Measurements from ENCODE around the gene SSR1.

Gene SSR1

GRCh38 chr6:7292596-7293255 lies 20.3 kb downstream of the SSR1 start:
- Histone ChIP-seq H3K4me3 (ENCODE audit: low read depth, low read length) (no peak overlapping the region), H2AFZ (no peak overlapping the region), H3K4me2 (ENCODE audit: low read length) (no peak overlapping the region), H3K4me1 (no peaks in the 10 kb centered on the region), H3K27ac (no peak overlapping the region), H3K79me2 (peaks cover 4% of the 10 kb centered on the region), H3K27me3 (ENCODE audit: control insufficient read depth, insufficient read depth, low read length) (no peaks in the 10 kb centered on the region), H3K36me3 (ENCODE audit: control insufficient read depth, insufficient read depth, low read length) (no peaks in the 10 kb centered on the region), H3K9ac (no peak overlapping the region), H3K9me3 (ENCODE audit: control insufficient read depth, low read length) (no peaks in the 10 kb centered on the region)
- TF ChIP-seq CTCF (IDR thresholded peaks at IDR 0.05), result no peak

DNA sequence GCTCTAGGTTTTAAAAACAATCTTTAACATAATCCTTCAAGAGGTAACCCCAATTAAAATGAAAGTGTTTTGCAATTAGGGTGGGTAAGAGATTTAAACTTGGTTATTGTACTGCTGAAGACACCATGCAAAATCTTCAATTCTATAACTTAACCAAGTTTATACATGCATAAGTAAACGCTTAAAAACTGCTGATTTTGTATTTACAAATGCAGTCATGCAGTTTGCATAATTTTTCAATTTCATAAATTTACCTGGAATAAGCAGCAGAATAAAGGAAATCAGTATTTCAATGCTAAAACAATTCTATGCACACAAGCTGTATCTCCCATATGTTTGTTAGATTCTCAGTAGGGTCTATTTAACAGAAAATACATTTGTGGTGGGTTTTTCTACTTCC lies 22.9 kb downstream of the SSR1 start:
- Histone ChIP-seq H3K79me2 (no peaks in the 10 kb centered on the region), H3K4me2 (ENCODE audit: low read length) (no peak overlapping the region), H3K27ac (no peak overlapping the region), H3K27me3 (ENCODE audit: control insufficient read depth, insufficient read depth, low read length) (no peaks in the 10 kb centered on the region), H3K4me3 (ENCODE audit: low read depth, low read length) (no peak overlapping the region), H2AFZ (no peak overlapping the region), H3K9ac (no peak overlapping the region), H3K4me1 (no peaks in the 10 kb centered on the region), H3K36me3 (ENCODE audit: control insufficient read depth, insufficient read depth, low read length) (no peaks in the 10 kb centered on the region), H3K9me3 (ENCODE audit: control insufficient read depth, low read length) (no peaks in the 10 kb centered on the region)
- no peak for TF ChIP-seq CTCF (IDR thresholded peaks at IDR 0.05)

- no peak overlapping the region for H2AFZ ChIP-seq
- no peaks in the 10 kb centered on the region for H3K27me3 ChIP-seq (ENCODE audit: control insufficient read depth, insufficient read depth, low read length)
- no peak overlapping the region for H3K9ac ChIP-seq
- H3K4me2 ChIP-seq (ENCODE audit: low read length), result no peak overlapping the region
- H3K9me3 ChIP-seq (ENCODE audit: control insufficient read depth, low read length), result no peaks in the 10 kb centered on the region
- no peaks in the 10 kb centered on the region for H3K36me3 ChIP-seq (ENCODE audit: control insufficient read depth, insufficient read depth, low read length)
- no peak for TF ChIP-seq CTCF (IDR thresholded peaks at IDR 0.05)
- no peaks in the 10 kb centered on the region for H3K4me1 ChIP-seq
- no peak overlapping the region for H3K27ac ChIP-seq
- no peaks in the 10 kb centered on the region for H3K79me2 ChIP-seq
- no peak overlapping the region for H3K4me3 ChIP-seq (ENCODE audit: low read depth, low read length)
These were observed 27.6 kb downstream of the SSR1 start for GRCh38 chr6:7285416-7285815.

DNA sequence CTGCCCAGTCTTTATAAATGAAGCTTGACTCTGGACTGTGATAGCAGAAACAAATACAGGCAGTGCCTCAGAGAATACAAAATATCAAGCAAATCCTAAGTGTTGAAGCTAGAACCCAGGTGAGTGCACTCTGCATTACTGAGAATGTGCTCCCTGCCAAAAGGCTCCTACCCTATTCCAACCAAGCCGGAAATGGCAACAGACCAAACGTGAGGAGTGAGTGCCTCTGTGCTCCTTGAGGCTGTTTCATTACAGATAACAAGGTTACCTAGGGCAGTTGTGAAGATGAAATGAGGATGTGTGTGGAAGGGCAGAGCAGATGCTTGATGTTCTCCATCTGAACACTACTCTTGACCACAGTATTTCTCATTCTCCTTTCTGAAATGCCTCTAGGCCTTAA lies 29.3 kb downstream of the SSR1 start:
- Histone ChIP-seq H3K4me1 (peaks cover 1% of the 10 kb centered on the region), H3K36me3 (ENCODE audit: control insufficient read depth, insufficient read depth, low read length) (no peaks in the 10 kb centered on the region), H3K4me2 (ENCODE audit: low read length) (no peak overlapping the region), H3K27me3 (ENCODE audit: control insufficient read depth, insufficient read depth, low read length) (no peaks in the 10 kb centered on the region), H3K9me3 (ENCODE audit: control insufficient read depth, low read length) (no peaks in the 10 kb centered on the region), H3K9ac (no peak overlapping the region), H3K79me2 (no peaks in the 10 kb centered on the region), H2AFZ (no peak overlapping the region), H3K27ac (no peak overlapping the region), H3K4me3 (ENCODE audit: low read depth, low read length) (no peak overlapping the region)
- no peak for TF ChIP-seq CTCF (IDR thresholded peaks at IDR 0.05)

Measured in parathyroid adenoma (tissue), 2 donors.